Spleen (tissue), 7 donors: ENCODE measurements around the gene MPIG6B.

Source experiments
- CTCF ChIP-seq, 11 experiments: fragments of 200-600 bp in 7 of 11; fragments of 450-650 bp in 4 of 11; sonication (generic) in 4 of 11; IDR thresholded peaks in 8 of 11; conservative IDR thresholded peaks in 3 of 11; 1 replicate in 7 of 11; 2 replicates in 4 of 11; pipeline versions ENCODE4 v1.4.0 to v1.8.0; 2016 to 2021; ENCODE audit warnings: antibody characterized with exemption in 11 of 11, inconsistent platforms in 4 of 11, mild to moderate bottlenecking in 1 of 11
- POLR2AphosphoS5 ChIP-seq, 3 donors: sonication (generic); formaldehyde crosslinking; IDR thresholded peaks; one replicate each; pipeline ENCODE4 v1.5.1; 2017; ENCODE audit warnings: antibody characterized with exemption in 3 of 3
- donor health status: DM: no; HTN: no; CAD: no; lungs with moderate emphysema.
- donor health status: DM: no; HTN: no; CAD: no.
- donor health status: DM: no; HTN: no; CAD: no.

DNA sequence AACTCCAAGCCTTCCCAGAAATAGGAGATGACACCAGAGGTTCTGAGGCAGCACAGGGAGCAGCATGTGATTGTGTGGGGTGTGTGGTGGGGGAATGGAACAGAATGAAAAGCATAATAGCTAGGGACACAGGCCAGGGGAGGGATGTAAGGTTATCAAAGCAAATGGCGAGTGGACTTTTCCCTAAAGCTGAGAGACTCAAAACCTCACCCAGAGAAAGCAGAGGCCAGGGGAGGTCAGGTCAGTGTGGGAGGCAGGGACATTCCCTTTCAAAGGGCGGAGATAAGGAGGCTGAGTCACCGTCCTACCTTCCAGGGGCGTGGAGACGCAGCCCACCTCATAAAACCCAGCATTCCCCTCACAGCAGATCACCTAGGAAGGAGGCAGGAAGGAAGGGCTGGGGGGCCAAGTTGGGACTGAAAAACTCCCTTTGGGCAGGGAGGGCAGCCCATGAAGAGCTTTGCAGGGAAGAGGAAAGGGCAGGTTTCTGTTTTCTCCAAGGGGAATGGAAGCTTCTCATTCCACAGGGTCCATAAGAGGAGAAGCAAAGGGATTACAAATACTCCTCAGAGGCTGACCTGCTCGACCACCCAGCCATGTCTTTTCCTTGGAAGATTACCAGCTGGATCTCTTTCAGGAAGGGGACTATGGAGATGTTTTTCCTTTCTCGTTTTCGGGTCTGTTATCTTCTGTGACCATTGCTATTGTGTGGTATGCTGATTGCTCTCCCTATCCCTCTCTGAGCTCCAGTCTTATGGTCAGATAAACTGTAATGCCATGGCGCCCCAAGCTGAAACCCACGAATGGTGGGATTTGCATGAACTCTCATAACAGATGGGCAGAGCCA is 32.7 kb upstream of the MPIG6B start:
- no peak for TF ChIP-seq POLR2AphosphoS5 (IDR thresholded peaks at IDR 0.05)
- no peak for TF ChIP-seq CTCF (IDR thresholded peaks at IDR 0.05 in 8 of 11, conservative IDR thresholded peaks at IDR 0.05 in 3 of 11)
